ENCODE data around the gene BIN1. TPM values are rescaled to one million over a fixed set of nuclear protein-coding genes. Genes with fewer than 3 reads are reported as not detected.
"Not testable (repeated sequence)": the region's sequence is repeated elsewhere in the genome, so short reads cannot be mapped to it uniquely, and the experiment has no call there.

The BIN1 gene
- total RNA-seq, 1 experiment from 2014 or later, result 89.3 TPM

DNA sequence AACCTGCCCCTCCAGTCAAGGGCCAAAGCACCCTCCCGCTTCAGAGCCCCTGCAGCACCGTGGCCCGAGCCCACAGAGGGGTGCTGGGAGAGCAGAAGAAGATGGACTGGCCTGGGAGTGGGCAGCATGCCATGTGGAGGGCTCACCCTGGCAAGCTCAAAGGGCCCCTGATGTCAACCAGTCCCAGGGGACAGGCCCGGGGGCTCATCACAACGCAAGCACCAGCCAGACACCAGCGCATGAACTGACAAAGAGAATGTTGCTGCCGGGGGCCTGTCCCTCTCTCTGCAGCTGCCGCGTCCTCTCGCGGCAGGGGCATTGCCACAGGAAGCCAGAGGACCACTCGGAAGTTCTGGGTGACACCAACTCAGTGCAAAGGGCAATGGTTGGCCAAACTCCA, 30.3 kb upstream of the BIN1 start:
- no peak for DNase-seq (ENCODE audit: low read depth)
- in situ Hi-C loops (cut with HindIII; ENCODE audit: low pct_unique_long_range_greater_than_20kb, low sequenced_read_pairs), result no loop called here

GRCh38 chr2:127134833-127135830, 28.2 kb upstream of the BIN1 start:
- DNase-seq (ENCODE audit: low read depth), result no peak
- in situ Hi-C loops (cut with HindIII; ENCODE audit: low pct_unique_long_range_greater_than_20kb, low sequenced_read_pairs), result no loop called here

GRCh38 chr2:127134235-127134634, 27.3 kb upstream of the BIN1 start:
- no peak for DNase-seq (ENCODE audit: low read depth)
- in situ Hi-C loops (cut with HindIII; ENCODE audit: low pct_unique_long_range_greater_than_20kb, low sequenced_read_pairs), result no loop called here

DNA sequence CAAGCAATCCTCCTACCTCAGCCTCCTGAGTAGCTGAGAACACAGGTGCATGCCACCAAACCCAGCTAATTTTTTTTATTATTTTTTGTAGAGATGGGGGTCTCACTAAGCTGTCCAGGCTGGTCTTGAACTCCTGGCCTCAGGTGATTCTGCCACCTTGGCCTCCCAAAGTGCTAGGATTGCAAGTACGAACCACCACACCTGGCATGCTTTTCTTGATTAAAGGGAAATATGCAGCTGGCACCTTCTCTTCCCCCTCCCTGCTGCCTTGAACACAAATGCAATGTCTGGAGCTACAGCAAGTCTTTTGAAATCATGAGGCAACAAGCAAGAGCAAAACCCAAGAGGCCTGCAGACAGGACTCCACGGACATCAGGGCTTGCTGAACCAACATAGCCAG, 26.8 kb upstream of the BIN1 start:
- in situ Hi-C loops (cut with HindIII; ENCODE audit: low pct_unique_long_range_greater_than_20kb, low sequenced_read_pairs), result no loop called here
- DNase-seq (ENCODE audit: low read depth), result no peak

DNA sequence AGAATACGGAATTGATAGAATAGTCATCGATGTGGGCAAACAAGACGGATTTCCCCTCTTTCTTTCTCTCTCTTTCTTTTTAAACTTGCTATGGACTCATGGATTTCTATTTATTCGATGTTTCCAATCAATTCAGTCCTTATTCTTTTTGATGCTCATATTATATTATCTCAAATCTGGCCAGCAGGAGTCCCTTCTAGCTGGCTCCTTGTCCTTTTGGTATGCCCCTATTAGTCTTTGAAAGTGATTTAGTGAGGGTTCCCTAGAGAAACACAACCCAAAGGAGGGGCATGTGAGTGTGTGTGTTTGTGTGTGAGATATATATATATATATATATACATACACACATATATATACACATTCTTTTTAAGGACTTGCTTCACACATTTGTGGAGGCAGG, 23.5 kb upstream of the BIN1 start:
- in situ Hi-C loops (cut with HindIII; ENCODE audit: low pct_unique_long_range_greater_than_20kb, low sequenced_read_pairs), result no loop called here

DNA sequence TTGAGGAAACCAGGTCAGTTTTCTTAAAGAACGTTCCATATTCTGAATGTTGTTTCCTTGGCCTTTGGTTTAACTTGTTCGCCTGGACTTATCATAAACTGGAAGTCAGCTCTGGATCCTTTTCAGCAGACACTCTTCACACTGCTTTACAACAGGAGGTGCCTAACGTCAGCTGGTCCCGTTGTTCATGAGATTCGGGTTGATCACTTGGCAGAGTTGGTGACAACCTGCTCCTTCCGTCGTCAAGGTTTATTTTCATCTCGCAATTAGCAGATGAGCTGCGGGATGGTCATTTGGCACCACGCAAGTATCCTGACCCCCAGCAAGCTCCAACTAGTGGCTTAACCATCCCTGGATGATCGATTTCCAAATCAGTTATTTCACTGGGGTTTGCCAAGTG, 23.0 kb upstream of the BIN1 start:
- in situ Hi-C loops (cut with HindIII; ENCODE audit: low pct_unique_long_range_greater_than_20kb, low sequenced_read_pairs), result no loop called here
- no peak for DNase-seq (ENCODE audit: low read depth)

More for the DNA sequence above, 23.5 kb upstream of the BIN1 start:
- no peak for DNase-seq (ENCODE audit: low read depth)

DNA sequence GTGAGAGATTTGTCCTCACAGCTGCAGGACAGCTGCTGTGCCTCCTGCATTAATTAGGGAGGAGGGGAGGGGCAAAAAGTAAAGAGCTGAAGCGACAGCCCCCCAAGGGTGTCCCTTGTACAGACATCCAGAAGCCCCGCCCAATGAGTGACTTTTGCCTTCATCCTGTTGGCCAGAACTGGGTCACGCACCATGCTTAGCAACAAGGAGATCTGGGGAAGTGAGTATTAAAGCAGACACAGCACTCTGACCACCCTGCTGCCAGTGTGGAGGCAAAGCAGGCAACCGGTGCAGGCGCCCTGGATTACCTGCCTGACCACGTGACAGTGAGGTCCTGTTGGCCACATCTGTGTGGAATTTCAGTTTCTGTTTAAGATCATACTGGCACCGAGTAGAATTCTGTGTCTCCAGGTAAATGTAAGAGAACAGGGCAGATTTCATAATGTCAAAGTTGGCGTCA, 21.5 kb upstream of the BIN1 start:
- in situ Hi-C loops (cut with HindIII; ENCODE audit: low pct_unique_long_range_greater_than_20kb, low sequenced_read_pairs), result no loop called here
- DNase-seq (ENCODE audit: low read depth), result no peak

DNA sequence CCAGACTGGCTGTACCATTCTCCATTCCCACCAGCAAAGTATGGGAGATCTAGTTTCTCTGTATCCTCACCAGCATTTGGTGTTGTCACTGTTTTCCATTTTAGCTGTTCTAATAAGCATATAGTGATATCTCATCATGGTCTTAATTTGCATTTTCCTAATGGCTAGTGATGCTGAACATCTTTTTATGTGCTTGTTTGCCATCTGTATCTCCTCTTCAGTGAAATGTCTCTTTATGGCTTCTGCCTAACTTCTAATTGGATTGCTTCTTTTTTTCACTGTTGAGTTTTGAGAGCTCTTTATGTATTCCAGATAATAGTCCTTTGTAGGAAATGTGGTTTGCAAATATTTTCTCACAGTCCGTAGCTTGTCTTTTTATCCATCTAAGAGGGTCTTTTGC, 18.9 kb upstream of the BIN1 start:
- in situ Hi-C loops (cut with HindIII; ENCODE audit: low pct_unique_long_range_greater_than_20kb, low sequenced_read_pairs), result no loop called here
- no peak for DNase-seq (ENCODE audit: low read depth)

DNA sequence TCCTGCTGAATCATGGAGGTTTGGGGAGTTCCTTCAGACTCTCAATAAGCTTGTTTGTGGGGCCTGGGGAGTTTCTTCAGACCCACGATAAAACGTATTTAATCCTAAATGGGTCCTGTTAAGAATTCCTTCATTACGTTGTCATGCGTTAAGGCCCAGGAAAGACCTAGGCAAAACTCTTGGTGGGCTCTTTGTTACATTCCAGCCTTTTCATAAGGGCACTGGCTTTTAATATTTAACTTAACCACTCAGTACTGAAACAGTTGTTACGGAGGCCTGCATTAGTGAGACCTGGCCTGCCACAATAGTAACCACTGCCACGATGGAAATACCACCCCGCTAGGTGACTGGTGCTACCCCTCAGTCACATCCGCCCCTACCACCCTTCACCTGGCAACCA, 17.5 kb upstream of the BIN1 start:
- in situ Hi-C loops (cut with HindIII; ENCODE audit: low pct_unique_long_range_greater_than_20kb, low sequenced_read_pairs), result no loop called here

DNA sequence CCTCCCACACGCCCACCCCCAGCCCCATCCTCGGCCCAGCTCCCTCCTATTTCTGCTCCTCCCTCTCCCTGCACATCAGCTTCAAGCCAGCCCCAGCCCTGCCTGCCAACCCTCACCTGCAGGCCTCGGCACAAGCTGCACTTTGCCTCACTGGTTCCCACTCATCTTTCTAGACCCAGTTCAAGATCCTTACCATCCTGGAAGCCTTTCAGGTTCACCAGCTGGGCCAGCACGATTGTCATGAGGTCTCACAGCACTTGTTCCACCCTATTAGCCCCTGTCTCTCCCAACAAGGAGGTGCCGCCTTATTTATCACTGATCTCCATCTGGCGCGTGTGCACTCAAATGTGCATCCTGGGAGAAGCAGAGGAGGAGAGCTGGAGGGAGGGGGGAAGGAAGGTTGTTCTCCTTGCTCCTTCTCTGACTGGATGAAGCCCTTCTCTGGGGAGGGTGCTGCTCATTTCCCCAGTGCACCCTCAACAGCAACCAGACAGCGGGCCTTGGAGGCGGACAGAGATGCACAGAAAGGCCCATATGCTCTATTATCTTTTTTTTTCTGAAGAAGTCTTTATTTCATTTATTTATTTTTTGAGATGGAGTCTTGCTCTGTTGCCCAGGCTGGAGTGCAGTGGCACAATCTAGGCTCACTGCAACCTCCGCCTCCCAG, 15.5 kb upstream of the BIN1 start:
- in situ Hi-C loops (cut with HindIII; ENCODE audit: low pct_unique_long_range_greater_than_20kb, low sequenced_read_pairs), result no loop called here
- peak; percentile 62 for DNase-seq (ENCODE audit: low read depth)

More for the DNA sequence above, 17.5 kb upstream of the BIN1 start:
- peak; percentile 18 for DNase-seq (ENCODE audit: low read depth)

GRCh38 chr2:127121776-127122176, 14.8 kb upstream of the BIN1 start:
- in situ Hi-C loops (cut with HindIII; ENCODE audit: low pct_unique_long_range_greater_than_20kb, low sequenced_read_pairs), result no loop called here
- DNase-seq (ENCODE audit: low read depth), result no peak

GRCh38 chr2:127121353-127121752, 14.4 kb upstream of the BIN1 start:
- in situ Hi-C loops (cut with HindIII; ENCODE audit: low pct_unique_long_range_greater_than_20kb, low sequenced_read_pairs), result no loop called here
- no peak for DNase-seq (ENCODE audit: low read depth)

DNA sequence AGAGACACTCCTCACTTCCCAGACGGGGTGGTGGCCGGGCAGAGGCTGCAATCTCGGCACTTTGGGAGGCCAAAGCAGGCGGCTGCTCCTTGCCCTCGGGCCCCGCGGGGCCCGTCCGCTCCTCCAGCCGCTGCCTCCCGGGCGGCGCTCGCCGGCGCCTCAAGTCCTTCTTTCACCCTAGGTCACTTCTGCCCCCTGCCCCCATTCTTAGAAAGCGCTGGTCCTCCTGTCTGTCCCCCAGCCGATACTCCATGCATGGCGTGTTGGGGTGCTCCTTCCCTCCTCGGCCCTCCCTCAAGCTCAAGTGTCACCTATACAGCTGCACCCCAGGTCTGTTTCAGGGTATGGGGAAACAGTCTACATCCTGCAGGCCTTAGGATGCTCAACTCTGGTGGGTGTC, 13.5 kb upstream of the BIN1 start:
- DNase-seq (ENCODE audit: low read depth); in situ Hi-C loops (cut with HindIII; ENCODE audit: low pct_unique_long_range_greater_than_20kb, low sequenced_read_pairs): not testable (repeated sequence)

GRCh38 chr2:127118467-127118866, 11.5 kb upstream of the BIN1 start:
- no peak for DNase-seq (ENCODE audit: low read depth)
- in situ Hi-C loops (cut with HindIII; ENCODE audit: low pct_unique_long_range_greater_than_20kb, low sequenced_read_pairs), result no loop called here

GRCh38 chr2:127118038-127118437, 11.1 kb upstream of the BIN1 start:
- DNase-seq (ENCODE audit: low read depth), result no peak
- in situ Hi-C loops (cut with HindIII; ENCODE audit: low pct_unique_long_range_greater_than_20kb, low sequenced_read_pairs), result no loop called here

DNA sequence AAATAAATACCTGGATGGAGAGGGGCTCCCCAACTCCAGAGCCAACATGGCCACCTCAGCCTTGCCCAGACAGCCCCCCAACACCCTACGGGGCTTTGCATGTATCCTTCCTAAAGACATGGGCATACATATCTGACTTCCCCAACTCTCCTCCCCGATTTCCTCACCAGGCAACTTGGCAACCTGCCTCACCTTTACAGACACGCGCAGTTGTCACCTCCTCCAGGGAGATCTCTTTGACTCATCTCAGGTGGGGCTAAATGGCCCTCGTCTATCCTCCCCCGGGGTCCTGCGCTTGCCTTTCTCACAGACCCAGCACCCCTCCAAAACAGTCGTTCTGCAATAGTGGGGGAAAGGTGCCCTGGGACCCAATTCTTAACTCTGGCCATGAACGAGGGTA, 10.6 kb upstream of the BIN1 start:
- DNase-seq (ENCODE audit: low read depth), result no peak
- in situ Hi-C loops (cut with HindIII; ENCODE audit: low pct_unique_long_range_greater_than_20kb, low sequenced_read_pairs), result no loop called here

GRCh38 chr2:127115471-127116199, 8.7 kb upstream of the BIN1 start:
- in situ Hi-C loops (cut with HindIII; ENCODE audit: low pct_unique_long_range_greater_than_20kb, low sequenced_read_pairs), result no loop called here

DNA sequence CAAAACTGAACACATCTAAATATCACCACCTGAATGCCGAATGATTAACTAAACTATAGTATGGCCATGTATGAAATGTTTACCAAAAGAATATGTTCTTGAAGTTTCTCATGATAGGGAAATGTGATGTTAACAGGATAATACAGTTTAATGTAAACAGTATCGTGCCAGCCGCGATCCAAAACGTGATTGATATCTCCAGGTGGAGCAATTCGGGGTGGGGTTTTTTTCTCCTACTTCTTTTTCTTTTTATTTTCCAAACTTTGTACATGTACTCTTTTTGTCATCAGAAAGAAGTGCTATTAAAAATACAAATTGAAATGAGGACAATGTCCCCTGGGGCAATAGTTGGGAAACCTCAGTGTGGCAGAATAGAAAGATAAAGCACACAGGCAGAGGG, 4.0 kb upstream of the BIN1 start:
- in situ Hi-C loops (cut with HindIII; ENCODE audit: low pct_unique_long_range_greater_than_20kb, low sequenced_read_pairs), result no loop called here
- no peak for DNase-seq (ENCODE audit: low read depth)

More at GRCh38 chr2:127115471-127116199, 8.7 kb upstream of the BIN1 start:
- DNase-seq (ENCODE audit: low read depth), result no peak

DNA sequence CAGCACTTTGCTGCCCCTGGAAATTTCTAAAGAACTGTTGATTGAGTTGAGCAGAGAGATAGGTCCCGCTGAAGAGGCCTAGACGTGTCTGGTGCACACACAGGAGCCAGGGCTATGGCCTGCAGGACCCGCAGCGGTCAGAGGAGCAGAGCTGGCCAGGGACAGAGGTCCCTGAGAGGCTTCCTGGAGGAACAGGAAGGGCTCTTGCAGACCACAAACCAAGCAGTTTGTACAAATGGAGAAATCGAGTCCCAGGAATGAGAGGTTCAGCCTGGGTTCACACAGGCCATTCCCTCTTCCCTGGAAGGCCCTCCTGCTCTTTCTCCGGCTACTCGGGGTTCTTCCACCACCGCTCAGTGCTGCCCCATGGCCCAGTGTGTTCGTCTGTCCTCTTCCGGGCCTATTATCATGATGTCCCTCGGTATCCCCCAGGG, 1.2 kb upstream of the BIN1 start:
- in situ Hi-C loops (cut with HindIII; ENCODE audit: low pct_unique_long_range_greater_than_20kb, low sequenced_read_pairs), result no loop called here
- no peak for DNase-seq (ENCODE audit: low read depth)

Data from Caki2 (cell line).